ENCODE measurements around the gene PHF12.

DNA sequence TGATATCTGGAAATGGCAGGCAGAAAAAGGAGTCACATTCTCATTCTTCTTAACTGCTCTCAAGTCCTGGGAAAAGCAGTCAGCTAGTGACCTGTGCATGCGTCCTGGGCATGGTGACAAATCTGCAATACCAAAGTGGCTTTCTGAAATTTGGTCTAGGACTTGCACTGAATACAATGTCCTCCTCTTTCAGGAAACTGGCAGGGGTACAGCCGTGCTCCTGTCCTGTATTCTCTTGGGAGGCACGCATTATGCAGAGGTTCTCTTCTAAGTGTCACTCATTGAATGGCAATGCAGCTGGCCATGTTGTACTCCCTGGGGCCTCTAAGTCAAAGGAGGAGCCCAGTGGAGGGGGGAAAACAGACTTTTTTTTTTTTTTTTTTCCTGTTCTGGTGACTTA, 10.6 kb downstream of the PHF12 start:
- TF ChIP-seq, protein P1, sequence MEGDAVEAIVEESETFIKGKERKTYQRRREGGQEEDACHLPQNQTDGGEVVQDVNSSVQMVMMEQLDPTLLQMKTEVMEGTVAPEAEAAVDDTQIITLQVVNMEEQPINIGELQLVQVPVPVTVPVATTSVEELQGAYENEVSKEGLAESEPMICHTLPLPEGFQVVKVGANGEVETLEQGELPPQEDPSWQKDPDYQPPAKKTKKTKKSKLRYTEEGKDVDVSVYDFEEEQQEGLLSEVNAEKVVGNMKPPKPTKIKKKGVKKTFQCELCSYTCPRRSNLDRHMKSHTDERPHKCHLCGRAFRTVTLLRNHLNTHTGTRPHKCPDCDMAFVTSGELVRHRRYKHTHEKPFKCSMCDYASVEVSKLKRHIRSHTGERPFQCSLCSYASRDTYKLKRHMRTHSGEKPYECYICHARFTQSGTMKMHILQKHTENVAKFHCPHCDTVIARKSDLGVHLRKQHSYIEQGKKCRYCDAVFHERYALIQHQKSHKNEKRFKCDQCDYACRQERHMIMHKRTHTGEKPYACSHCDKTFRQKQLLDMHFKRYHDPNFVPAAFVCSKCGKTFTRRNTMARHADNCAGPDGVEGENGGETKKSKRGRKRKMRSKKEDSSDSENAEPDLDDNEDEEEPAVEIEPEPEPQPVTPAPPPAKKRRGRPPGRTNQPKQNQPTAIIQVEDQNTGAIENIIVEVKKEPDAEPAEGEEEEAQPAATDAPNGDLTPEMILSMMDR (IDR thresholded peaks at IDR 0.05; ENCODE audit: low read depth, low read length, poor library complexity, severe bottlenecking), result no peak
- no peak for TF ChIP-seq EZH2phosphoT487 (IDR thresholded peaks at IDR 0.05; ENCODE audit: borderline replicate concordance, low read length)
